CD4-positive, alpha-beta memory T cell (primary cell): Measurements from ENCODE around the gene ZNF106. TPM values are rescaled to one million over a fixed set of nuclear protein-coding genes. Genes with fewer than 3 reads are reported as not detected.
A peak's percentile ranks its signal among the peaks of the same experiment; 100 is the strongest.

Experiments used
- CTCF ChIA-PET: fragments of 350-600 bp; sonication (Branson Sonifier 250); formaldehyde crosslinking; loops from one replicate; lab custom pipeline; 2021; ENCODE audit warnings: inconsistent platforms; ENCODE audit not compliant: partially characterized antibody; lab: Charles Lee
- POLR2A ChIA-PET: fragments of 350-600 bp; sonication (Branson Sonifier 250); formaldehyde crosslinking; loops from one replicate; lab custom pipeline; 2021; ENCODE audit not compliant: partially characterized antibody; lab: Charles Lee
- DNase-seq, 5 donors: peaks; one replicate each; pipeline versions ENCODE4 v3.0.0 to v3.0.0-alpha.2; 2020 to 2022; ENCODE audit warnings: mixed read lengths in 1 of 5
- H3K27ac ChIP-seq: one replicate; pipeline ENCODE4 v1.7.0; 2013; ENCODE audit warnings: low read depth, low read length
- H3K27me3 ChIP-seq: 2 replicates; pipeline ENCODE4 v1.7.0; 2013; ENCODE audit warnings: mild to moderate bottlenecking, low read length, moderate library complexity; ENCODE audit not compliant: insufficient read depth
- H3K36me3 ChIP-seq: 2 replicates; pipeline ENCODE4 v1.7.0; 2013; ENCODE audit warnings: mild to moderate bottlenecking, low read length, moderate library complexity; ENCODE audit not compliant: insufficient read depth
- H3K4me1 ChIP-seq: 2 replicates; pipeline ENCODE4 v1.7.0; 2013; ENCODE audit warnings: mild to moderate bottlenecking, low read length, moderate library complexity; ENCODE audit not compliant: insufficient read depth
- H3K4me3 ChIP-seq, 2 donors: one replicate each; pipeline ENCODE4 v1.7.0; 2013; ENCODE audit warnings: low read length in 2 of 2, mild to moderate bottlenecking in 1 of 2
- H3K9me3 ChIP-seq, 2 donors: one replicate each; pipeline ENCODE4 v1.7.0; 2013; ENCODE audit warnings: low read length in 2 of 2, control low read depth in 1 of 2; ENCODE audit not compliant: control insufficient read depth in 1 of 2
- H3K27ac Mint-ChIP-seq, 7 donors: one replicate each; pipeline ENCODE4 v1.8.0; 2020 to 2021; ENCODE audit warnings: mixed read lengths in 7 of 7, mild to moderate bottlenecking in 6 of 7, inconsistent platforms in 3 of 7, moderate library complexity in 3 of 7
- H3K27me3 Mint-ChIP-seq, 2 donors: one replicate each; pipeline ENCODE4 v1.8.0; 2020 to 2021; ENCODE audit warnings: mixed read lengths in 2 of 2
- H3K36me3 Mint-ChIP-seq, 2 donors: one replicate each; pipeline ENCODE4 v1.8.0; 2020 to 2021; ENCODE audit warnings: mixed read lengths in 2 of 2, inconsistent platforms in 1 of 2, mild to moderate bottlenecking in 1 of 2
- H3K4me1 Mint-ChIP-seq, 4 donors: one replicate each; pipeline ENCODE4 v1.8.0; 2020 to 2021; ENCODE audit warnings: mixed read lengths in 4 of 4, mild to moderate bottlenecking in 1 of 4
- H3K4me3 Mint-ChIP-seq, 8 donors: one replicate each; pipeline ENCODE4 v1.8.0; 2020 to 2021; ENCODE audit warnings: mixed read lengths in 8 of 8, mild to moderate bottlenecking in 7 of 8, moderate library complexity in 6 of 8, inconsistent platforms in 3 of 8
- H3K9me3 Mint-ChIP-seq, 8 donors: one replicate each; pipeline ENCODE4 v1.8.0; 2020 to 2021; ENCODE audit warnings: mixed read lengths in 8 of 8, mild to moderate bottlenecking in 5 of 8, inconsistent platforms in 3 of 8, moderate library complexity in 1 of 8
- intact Hi-C: fragments of 100-400 bp; cut with micrococcal nuclease; formaldehyde crosslinking; loops from one replicate; pipeline ENCODE4 v1.15.1; 2023
- polyA plus RNA-seq, 2 donors: library from polyadenylated mRNA; unstranded; fragments of 300-500 nt; fragmentation: Illumina TruSeq; gene quantifications; one replicate each; pipeline ENCODE4 v1.2.3, GENCODE V29; 2021
- total RNA-seq, 2 experiments: library from RNA; stranded (reverse); gene quantifications; one replicate each; pipeline ENCODE4 v1.2.3, GENCODE V29; 2021

ZNF106 gene
- total and polyA plus RNA-seq, 4 experiments from 2014 or later: 16.1 to 53.2 (median 44.3) TPM

GRCh38 chr15:42385980-42386700, 104.8 kb downstream of the ZNF106 start:
- peaks cover 7 to 36% of the 10 kb centered on the region in 2 donors for H3K36me3 Mint-ChIP-seq
- Histone ChIP-seq H3K36me3 (no peaks in the 10 kb centered on the region), H3K4me1 (no peaks in the 10 kb centered on the region), H3K4me3 (no peak overlapping the region), H3K27me3 (no peaks in the 10 kb centered on the region), H3K9me3 (no peaks in the 10 kb centered on the region), H3K27ac (no peak overlapping the region)
- DNase-seq: no peak
- CTCF ChIA-PET: no interaction called here
- POLR2A ChIA-PET: no interaction called here
- intact Hi-C loops: no loop called here
- no peaks in the 10 kb centered on the region for H3K27me3 Mint-ChIP-seq
- H3K9me3 Mint-ChIP-seq: no peaks in the 10 kb centered on the region
- H3K4me1 Mint-ChIP-seq: no peaks in the 10 kb centered on the region
- no peak overlapping the region for H3K4me3 Mint-ChIP-seq
- no peak overlapping the region for H3K27ac Mint-ChIP-seq

GRCh38 chr15:42385206-42385979, 105.5 kb downstream of the ZNF106 start:
- H3K27me3 ChIP-seq: no peaks in the 10 kb centered on the region
- ChIA-PET POLR2A (no interaction called here), CTCF (interaction anchor here (1.2 to 1.4 kb wide), 3 partner anchors 8 to 23 kb away, joined by 3 to 5 read pairs (median 4); no protein-coding TSS in a partner anchor)
- no peak overlapping the region for H3K4me3 ChIP-seq
- H3K4me1 ChIP-seq: no peaks in the 10 kb centered on the region
- H3K36me3 Mint-ChIP-seq: peaks cover 7 to 36% of the 10 kb centered on the region in 2 donors
- H3K9me3 Mint-ChIP-seq: no peaks in the 10 kb centered on the region
- H3K27ac Mint-ChIP-seq: no peak overlapping the region
- no peaks in the 10 kb centered on the region for H3K4me1 Mint-ChIP-seq
- peak in 1 of 5 donors; percentile 9 for DNase-seq
- H3K27me3 Mint-ChIP-seq: no peaks in the 10 kb centered on the region
- no peaks in the 10 kb centered on the region for H3K36me3 ChIP-seq
- no peak overlapping the region for H3K27ac ChIP-seq
- H3K9me3 ChIP-seq: no peaks in the 10 kb centered on the region
- no peak overlapping the region for H3K4me3 Mint-ChIP-seq
- intact Hi-C loops: no loop called here

DNA sequence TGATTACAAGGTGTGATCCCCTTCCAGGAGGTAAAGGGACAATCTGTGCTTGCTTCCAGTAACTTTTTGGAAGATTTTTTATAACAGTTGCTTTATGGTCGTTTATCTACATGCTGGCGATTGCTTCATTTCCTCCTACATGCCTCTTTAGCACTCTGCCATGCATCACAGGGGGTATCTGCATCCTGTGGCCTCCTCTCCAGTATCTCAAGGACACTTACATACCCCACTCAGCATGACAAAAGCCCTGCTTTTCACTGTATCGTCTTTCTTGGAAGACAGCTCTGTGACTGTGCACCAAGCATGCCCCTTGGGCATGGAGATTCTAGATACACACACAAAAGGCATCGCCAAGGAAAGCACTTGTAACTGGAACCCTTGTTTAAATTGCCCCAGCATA, 106.3 kb downstream of the ZNF106 start:
- Histone ChIP-seq H3K27me3 (no peaks in the 10 kb centered on the region), H3K4me1 (no peaks in the 10 kb centered on the region), H3K4me3 (no peak overlapping the region), H3K9me3 (no peaks in the 10 kb centered on the region), H3K27ac (no peak overlapping the region), H3K36me3 (no peaks in the 10 kb centered on the region)
- no peak for DNase-seq
- CTCF ChIA-PET: interaction anchor here (1.2 to 1.4 kb wide), 3 partner anchors 8 to 24 kb away, joined by 3 to 5 read pairs (median 4); no protein-coding TSS in a partner anchor
- H3K4me1 Mint-ChIP-seq: no peaks in the 10 kb centered on the region
- no peak overlapping the region for H3K4me3 Mint-ChIP-seq
- POLR2A ChIA-PET: no interaction called here
- peaks cover 6 to 36% of the 10 kb centered on the region in 2 donors for H3K36me3 Mint-ChIP-seq
- no peaks in the 10 kb centered on the region for H3K9me3 Mint-ChIP-seq
- H3K27ac Mint-ChIP-seq: no peak overlapping the region
- intact Hi-C loops: no loop called here
- H3K27me3 Mint-ChIP-seq: no peaks in the 10 kb centered on the region

GRCh38 chr15:42378011-42378410, 112.9 kb downstream of the ZNF106 start:
- Mint-ChIP-seq H3K27ac (no peak overlapping the region), H3K4me3 (no peak overlapping the region), H3K36me3 (peaks cover 3 to 19% of the 10 kb centered on the region in 2 donors), H3K4me1 (no peaks in the 10 kb centered on the region), H3K9me3 (peaks cover 0 to 26% (median 6%) of the 10 kb centered on the region in 8 donors), H3K27me3 (no peaks in the 10 kb centered on the region)
- ChIA-PET CTCF (no interaction called here), POLR2A (no interaction called here)
- Histone ChIP-seq H3K36me3 (no peaks in the 10 kb centered on the region), H3K27me3 (no peaks in the 10 kb centered on the region), H3K4me3 (no peak overlapping the region), H3K9me3 (no peaks in the 10 kb centered on the region), H3K27ac (no peak overlapping the region), H3K4me1 (no peaks in the 10 kb centered on the region)
- DNase-seq: no peak
- intact Hi-C loops: no loop called here

- POLR2A ChIA-PET: no interaction called here
- Histone ChIP-seq H3K4me1 (no peaks in the 10 kb centered on the region), H3K36me3 (no peaks in the 10 kb centered on the region), H3K4me3 (no peak overlapping the region), H3K9me3 (no peaks in the 10 kb centered on the region), H3K27ac (no peak overlapping the region), H3K27me3 (no peaks in the 10 kb centered on the region)
- Mint-ChIP-seq H3K27me3 (no peaks in the 10 kb centered on the region), H3K9me3 (peaks cover 0 to 26% (median 6%) of the 10 kb centered on the region in 8 donors), H3K4me3 (no peak overlapping the region), H3K4me1 (no peaks in the 10 kb centered on the region), H3K27ac (no peak overlapping the region), H3K36me3 (peaks cover 3 to 19% of the 10 kb centered on the region in 2 donors)
- no peak for DNase-seq
- intact Hi-C loops: no loop called here
- CTCF ChIA-PET: interaction anchor here (1.3 kb wide), 1 partner anchor 9 kb away, joined by 3 read pairs; no protein-coding TSS in a partner anchor
Observed at GRCh38 chr15:42375941-42376340, 115.0 kb downstream of the ZNF106 start.

GRCh38 chr15:42375252-42375651, 115.7 kb downstream of the ZNF106 start:
- no peaks in the 10 kb centered on the region for H3K9me3 ChIP-seq
- ChIA-PET CTCF (no interaction called here), POLR2A (no interaction called here)
- Mint-ChIP-seq H3K9me3 (peaks cover 0 to 26% (median 6%) of the 10 kb centered on the region in 8 donors), H3K36me3 (peaks cover 3 to 21% of the 10 kb centered on the region in 2 donors), H3K4me1 (no peaks in the 10 kb centered on the region), H3K27ac (no peak overlapping the region), H3K27me3 (no peaks in the 10 kb centered on the region), H3K4me3 (no peak overlapping the region)
- no peaks in the 10 kb centered on the region for H3K27me3 ChIP-seq
- intact Hi-C loops: no loop called here
- no peak overlapping the region for H3K4me3 ChIP-seq
- H3K4me1 ChIP-seq: no peaks in the 10 kb centered on the region
- no peaks in the 10 kb centered on the region for H3K36me3 ChIP-seq
- no peak for DNase-seq
- H3K27ac ChIP-seq: no peak overlapping the region

- intact Hi-C loops: no loop called here
- no peak for DNase-seq
- no peaks in the 10 kb centered on the region for H3K36me3 ChIP-seq
- ChIA-PET POLR2A (no interaction called here), CTCF (no interaction called here)
- Mint-ChIP-seq H3K9me3 (peaks cover 0 to 26% (median 6%) of the 10 kb centered on the region in 8 donors), H3K27me3 (no peaks in the 10 kb centered on the region), H3K4me1 (no peaks in the 10 kb centered on the region), H3K36me3 (peaks cover 3 to 21% of the 10 kb centered on the region in 2 donors), H3K4me3 (no peak overlapping the region), H3K27ac (no peak overlapping the region)
- no peak overlapping the region for H3K27ac ChIP-seq
- no peaks in the 10 kb centered on the region for H3K9me3 ChIP-seq
- no peaks in the 10 kb centered on the region for H3K27me3 ChIP-seq
- no peaks in the 10 kb centered on the region for H3K4me1 ChIP-seq
- no peak overlapping the region for H3K4me3 ChIP-seq
Observed at GRCh38 chr15:42374810-42375209, 116.1 kb downstream of the ZNF106 start.
